NB4 (cell line): ENCODE data around the gene PTPN23.
A peak's percentile ranks its signal among the peaks of the same experiment; 100 is the strongest.

Source experiments
- CTCF ChIP-seq: IDR thresholded peaks from one replicate; pipeline ENCODE4 v1.5.1; 2012; ENCODE audit warnings: low read depth, low read length
- MAX ChIP-seq: IDR thresholded peaks from 2 replicates; pipeline ENCODE4 v1.6.1; 2011; ENCODE audit warnings: low read depth, low read length
- POLR2A ChIP-seq: IDR thresholded peaks from 2 replicates; pipeline ENCODE4 v1.6.1; 2011; ENCODE audit warnings: mild to moderate bottlenecking; ENCODE audit not compliant: insufficient read length; ENCODE audit errors: extremely low read depth

GRCh38 chr3:47406762-47407149 lies 25.9 kb downstream of the PTPN23 start:
- TF ChIP-seq POLR2A (no peak), CTCF (peak; percentile 25), MAX (no peak)
